IPS-NIHi7 (cell line): ENCODE results near the gene EPC2.

Source experiments
- DNase-seq: peaks from one replicate; pipeline ENCODE4 v3.0.0; 2012; ENCODE audit warnings: mixed read lengths; ENCODE audit errors: extremely low spot score

EPC2 gene, protein sequence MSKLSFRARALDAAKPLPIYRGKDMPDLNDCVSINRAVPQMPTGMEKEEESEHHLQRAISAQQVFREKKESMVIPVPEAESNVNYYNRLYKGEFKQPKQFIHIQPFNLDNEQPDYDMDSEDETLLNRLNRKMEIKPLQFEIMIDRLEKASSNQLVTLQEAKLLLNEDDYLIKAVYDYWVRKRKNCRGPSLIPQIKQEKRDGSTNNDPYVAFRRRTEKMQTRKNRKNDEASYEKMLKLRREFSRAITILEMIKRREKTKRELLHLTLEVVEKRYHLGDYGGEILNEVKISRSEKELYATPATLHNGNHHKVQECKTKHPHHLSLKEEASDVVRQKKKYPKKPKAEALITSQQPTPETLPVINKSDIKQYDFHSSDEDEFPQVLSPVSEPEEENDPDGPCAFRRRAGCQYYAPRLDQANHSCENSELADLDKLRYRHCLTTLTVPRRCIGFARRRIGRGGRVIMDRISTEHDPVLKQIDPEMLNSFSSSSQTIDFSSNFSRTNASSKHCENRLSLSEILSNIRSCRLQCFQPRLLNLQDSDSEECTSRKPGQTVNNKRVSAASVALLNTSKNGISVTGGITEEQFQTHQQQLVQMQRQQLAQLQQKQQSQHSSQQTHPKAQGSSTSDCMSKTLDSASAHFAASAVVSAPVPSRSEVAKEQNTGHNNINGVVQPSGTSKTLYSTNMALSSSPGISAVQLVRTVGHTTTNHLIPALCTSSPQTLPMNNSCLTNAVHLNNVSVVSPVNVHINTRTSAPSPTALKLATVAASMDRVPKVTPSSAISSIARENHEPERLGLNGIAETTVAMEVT

DNA sequence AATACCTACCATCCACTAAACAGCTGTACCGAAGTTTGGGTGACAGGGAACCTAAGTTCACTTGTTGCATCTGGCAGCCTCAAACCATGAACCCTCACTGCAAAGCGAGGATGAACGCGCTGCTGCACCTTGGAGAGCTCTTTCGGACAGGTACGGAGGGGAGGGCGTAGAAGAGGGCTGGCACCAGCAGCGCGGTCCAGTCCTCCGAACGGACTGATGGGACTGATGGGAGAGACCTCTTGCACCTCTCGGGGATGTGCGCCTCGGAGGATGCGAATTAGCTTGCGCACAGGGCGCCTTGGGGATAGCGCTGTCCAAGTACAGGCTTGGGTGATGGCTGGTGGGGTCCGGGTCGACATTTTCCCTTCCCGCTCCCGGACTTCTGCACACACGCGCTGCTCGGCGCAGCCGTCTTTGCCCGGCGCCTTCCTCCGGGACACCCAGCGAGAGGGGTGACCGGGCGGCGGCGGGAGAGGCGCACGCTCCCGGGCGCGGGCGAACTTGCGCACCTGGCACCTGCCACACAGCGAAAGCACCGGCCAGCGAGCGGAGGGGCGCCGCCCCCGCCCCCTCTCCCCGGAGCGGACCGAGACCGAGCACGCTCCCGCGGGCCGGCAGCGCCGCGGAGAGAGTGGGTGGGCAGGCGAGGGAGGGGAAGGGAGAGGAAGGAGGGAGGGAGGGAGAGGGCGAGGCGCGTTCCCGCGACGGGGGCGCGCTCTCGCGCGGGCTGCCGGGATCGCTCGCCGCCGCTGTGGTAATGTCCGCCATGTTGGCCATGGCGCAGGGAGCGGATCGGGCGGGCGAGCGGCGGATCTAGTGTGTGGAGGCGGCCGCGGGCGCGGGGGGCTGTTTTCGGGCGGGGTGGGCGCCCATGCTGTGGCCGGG lies at the start of gene EPC2:
TSS of gene EPC2 (plus strand) at position 754 of the 885 bp plus-strand sequence. CDS start 267 bp downstream, outside the sequence.
- peak; percentile 86 for DNase-seq

DNA sequence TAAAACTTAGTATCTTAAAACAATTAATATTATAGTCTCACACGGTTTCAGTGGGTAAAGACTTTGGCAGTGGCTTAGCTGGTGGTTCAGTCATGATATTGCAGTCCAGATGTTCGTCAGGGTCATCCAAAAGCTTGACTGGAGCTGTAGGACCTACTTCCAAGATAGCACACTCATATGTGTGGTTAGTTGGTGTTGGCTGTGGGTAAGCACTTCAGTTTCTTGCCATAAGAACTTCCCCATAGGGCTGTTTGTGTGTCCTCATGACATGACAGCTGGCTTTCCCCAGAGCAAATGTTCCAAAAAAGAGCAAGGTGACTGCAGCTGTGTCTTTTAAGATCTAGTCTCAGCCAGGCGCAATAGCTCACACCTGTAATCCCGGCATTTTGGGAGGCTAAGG lies 48.5 kb upstream of the EPC2 start:
- no peak for DNase-seq

DNA sequence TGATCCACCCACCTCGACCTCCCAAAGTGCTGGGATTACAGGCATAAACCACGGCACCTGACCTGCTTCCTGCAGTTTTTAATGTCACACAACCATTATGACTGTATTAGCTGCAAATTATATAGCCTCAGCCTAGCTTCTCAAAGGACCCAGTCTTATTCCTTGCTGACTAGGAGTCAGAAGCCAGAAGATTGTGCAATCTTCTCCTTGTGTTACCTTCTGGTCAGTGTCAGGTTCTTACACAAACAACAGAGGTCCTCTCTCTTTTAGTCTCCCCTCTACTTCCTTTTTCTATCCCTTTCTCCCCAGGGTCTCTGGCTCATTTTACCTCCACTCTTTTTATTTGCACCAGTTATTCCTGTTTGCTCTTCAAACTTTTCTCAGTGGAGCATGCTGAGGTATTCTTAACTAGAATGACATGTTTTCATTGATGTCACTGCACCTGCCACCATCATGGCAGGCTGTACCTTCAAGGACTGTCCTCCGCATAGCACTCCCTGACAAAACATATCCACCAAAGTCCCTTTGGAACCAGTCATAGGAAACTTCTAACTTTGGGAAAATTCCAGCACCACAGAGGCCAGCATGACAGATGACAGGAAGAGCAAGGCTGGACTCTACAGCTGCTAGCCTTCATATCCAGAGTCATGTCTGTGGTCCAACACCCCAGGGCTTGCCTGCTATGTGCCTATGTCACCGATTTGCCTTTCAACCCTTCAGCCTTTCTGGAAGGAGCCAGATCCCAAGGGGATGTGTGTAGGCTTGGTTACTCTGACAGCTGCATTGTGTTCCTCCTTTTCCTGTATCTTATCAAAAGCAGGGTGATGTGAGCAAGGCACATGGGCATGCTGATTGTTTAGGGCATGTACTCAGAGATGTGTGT lies 45.2 kb upstream of the EPC2 start:
- DNase-seq = no peak

GRCh38 chr2:148602885-148603561 lies 41.5 kb upstream of the EPC2 start:
- no peak for DNase-seq

DNA sequence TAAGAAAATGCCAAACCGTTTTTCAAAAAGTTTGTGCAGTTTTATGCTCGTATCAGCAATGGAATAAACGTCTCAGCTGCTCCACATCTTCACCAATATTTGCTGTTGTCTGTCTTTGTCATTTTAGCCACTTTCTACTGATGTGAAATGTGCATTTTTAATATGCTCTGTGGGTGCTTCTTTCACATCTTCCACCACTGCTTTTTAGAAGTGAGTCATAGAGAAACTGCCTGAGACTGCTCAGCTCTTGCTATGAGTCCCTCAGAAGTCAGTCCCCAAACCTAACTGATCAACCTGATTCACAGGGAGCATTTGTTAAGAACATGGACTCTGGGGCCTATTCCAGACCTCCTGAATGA lies 41.0 kb upstream of the EPC2 start:
- DNase-seq = no peak

DNA sequence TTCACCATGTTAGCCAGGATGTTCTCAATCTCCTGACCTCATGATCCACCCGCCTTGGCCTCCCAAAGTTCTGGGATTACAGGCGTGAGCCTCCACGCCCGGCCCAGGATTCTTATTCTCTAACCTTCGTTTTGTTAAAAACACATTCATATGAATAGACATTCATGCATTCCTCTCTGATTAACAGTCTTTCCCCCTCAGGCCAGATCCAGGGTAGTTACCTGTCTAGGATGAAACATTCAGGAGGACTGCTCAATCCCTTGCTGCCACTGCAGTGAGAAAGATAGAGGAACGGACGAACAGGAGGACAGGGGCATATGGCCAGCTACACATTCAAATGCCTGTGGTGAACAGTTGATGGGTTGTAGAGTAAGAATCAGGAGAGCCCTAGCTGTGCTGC lies 39.6 kb upstream of the EPC2 start:
- DNase-seq = no peak

- no peak for DNase-seq
These were observed 37.0 kb upstream of the EPC2 start for GRCh38 chr2:148607566-148607965.

DNA sequence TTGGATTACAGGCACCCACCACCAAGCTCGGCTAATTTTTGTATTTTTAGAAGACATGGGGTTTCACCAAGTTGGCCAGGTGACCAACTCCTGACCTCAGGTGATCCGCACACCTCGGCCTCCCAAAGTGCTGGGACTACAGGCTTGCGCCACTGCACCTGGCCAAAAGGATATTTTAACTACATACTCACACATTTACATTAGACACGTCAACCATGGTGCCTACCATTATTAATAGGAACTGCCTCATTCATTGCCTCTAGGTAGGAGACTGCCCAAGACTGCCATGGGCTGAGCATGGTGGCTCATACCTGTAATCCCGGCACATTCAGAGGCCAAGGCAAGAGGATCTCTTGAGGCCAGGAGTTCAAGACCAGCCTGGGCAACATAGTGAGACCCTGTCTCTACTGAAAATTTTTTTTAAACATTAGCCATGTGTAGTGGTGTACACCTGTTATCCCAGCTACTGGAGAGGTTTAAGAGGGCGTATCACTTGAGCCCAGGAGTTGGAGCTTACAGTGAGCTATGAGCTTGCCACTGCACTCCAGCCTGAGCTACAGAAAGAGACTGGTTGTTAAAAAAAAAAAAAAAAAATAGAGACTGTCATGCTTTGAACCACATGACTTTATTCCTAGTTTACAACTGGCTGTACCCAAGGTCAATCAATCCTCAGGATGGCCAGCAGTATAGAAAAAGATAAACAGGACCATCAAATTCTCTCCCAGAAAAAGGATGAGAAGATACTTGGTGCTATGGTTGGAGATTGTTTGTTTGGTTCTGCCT lies 31.1 kb upstream of the EPC2 start:
- DNase-seq = no peak

- peak; percentile 28 for DNase-seq
These were observed 30.6 kb upstream of the EPC2 start for GRCh38 chr2:148614014-148614321.

DNA sequence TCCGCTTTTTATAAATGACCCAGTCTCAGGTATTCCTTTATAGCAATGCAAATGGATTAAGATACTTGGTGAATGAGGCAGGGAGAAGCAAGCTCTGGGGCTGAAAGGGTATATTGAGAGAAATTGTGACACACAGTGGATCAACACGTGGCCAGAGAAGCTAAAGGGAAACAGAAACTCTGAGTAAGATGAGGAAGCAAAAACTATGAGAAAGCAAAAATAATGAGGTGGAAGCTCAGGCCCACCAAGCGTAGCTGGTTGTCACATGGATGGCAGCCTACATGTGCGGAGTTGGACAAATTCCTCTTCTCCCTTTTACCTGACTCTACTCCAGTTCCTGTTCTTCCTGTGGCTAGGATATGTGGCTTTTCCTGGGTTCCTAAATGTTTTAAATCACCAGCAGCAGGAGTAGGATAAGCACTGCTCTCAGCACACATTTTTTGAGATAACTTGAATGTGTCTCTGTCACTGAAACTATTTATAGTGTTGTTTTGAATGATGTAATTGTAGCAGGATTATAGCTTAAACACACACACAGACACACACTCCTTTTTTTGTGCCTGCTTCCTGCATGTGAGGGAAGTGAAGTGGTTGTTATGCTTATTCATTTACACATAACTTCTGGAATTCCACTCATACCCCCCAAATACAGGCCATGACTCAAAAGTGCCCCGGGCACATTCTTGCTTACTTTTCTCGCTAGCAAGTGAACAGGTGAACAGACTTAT lies 30.1 kb upstream of the EPC2 start:
- peak; percentile 22 for DNase-seq

GRCh38 chr2:148615381-148615841 lies 29.1 kb upstream of the EPC2 start:
- peak; percentile 43 for DNase-seq

DNA sequence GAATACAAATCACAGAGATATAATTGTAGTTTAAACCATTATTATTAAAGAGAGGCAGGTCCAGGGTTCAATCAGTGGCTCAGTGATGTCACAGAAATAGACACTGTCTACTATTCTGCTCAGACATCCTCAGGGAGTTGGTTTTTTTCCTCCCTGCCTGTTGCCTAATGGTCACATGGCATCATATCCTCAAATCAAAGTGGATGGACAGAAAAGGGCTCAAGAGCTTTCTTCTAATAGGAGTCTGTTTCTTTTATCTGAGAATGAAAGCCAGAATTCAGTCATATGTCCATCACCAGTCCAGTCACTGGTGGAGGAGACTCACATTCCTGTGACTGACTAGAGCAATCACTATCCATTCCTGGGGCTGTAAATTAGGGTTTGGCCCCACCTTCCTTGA lies 27.9 kb upstream of the EPC2 start:
- DNase-seq = no peak

DNA sequence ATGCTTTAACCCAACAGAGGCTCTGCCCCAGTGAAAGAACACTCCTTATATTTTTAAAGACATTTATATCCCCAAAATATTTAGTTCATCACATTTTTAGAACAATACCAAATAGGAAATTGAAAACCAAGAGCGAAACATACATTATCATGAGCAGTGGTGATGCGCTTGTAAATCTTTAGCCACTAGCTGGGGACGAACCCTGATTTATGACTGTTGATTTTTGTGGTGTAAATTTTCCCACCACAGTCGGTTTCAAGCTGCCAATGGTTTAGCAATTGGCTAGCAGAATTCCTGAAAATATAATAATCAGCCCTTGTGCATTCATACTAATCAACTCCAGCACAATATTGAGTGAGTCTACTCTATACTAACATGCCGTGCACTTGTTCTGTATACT lies 27.3 kb upstream of the EPC2 start:
- DNase-seq = no peak

- no peak for DNase-seq
These were observed 24.9 kb upstream of the EPC2 start for GRCh38 chr2:148619560-148620195.

GRCh38 chr2:148622366-148622765 lies 22.2 kb upstream of the EPC2 start:
- no peak for DNase-seq

GRCh38 chr2:148623086-148623485 lies 21.5 kb upstream of the EPC2 start:
- no peak for DNase-seq

DNA sequence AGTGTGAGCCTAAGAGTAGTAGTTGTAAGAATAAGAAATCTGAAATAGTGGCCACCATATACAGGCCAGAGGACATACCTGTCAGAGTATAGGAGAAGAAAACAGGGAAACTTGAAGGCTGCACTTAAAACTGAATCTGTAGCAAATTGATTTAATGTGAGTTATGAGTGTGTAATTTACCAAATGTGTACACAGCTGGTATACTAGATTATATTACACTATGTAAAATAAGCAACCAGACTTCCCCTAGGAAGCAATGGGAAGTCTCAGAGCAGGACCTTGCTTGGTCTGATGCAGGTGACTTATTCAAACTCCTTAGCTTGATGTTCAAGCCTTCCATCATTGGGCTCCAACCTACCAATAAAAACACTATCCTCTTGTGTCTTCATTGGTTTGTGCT lies 17.3 kb upstream of the EPC2 start:
- no peak for DNase-seq

DNA sequence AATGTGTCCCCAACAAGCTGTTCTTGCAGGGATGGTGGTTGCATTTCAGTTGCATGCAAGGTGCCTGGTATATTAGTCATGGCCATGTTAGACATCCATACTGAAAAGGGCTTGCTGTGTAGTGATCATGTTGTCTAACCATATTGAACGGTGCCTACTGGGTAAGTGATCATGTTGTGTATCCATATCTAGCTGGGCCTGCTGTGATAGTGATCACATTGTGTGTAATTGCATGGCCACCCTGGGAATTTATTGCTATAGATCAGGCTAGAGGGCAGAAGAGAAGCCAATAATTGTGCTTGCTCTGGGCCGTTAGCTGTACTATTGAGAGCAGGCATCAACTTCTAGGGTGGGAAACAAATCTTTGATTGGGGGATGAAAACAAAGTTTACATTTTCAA lies 9.8 kb upstream of the EPC2 start:
- no peak for DNase-seq

GRCh38 chr2:148638543-148638942 lies 6.0 kb upstream of the EPC2 start:
- DNase-seq = no peak
